ENCODE results near the gene AGBL4. TPM values are rescaled to one million over a fixed set of nuclear protein-coding genes. Genes with fewer than 3 reads are reported as not detected.

The AGBL4 gene
- polyA plus RNA-seq, 3 donors = 0.05 TPM; not detected in 2

GRCh38 chr1:48969971-48970370 lies 1053.8 kb downstream of the AGBL4 start:
- no peaks in the 10 kb centered on the region for H4K20me1 ChIP-seq (ENCODE audit: insufficient read depth, low read length)
- Mint-ChIP-seq H3K4me3 (no peak overlapping the region), H3K27me3 (ENCODE audit: low read depth in 3 of 3) (peaks cover 1 to 2% (median 2%) of the 10 kb centered on the region in 3 donors), H3K36me3 (no peaks in the 10 kb centered on the region), H3K27ac (no peak overlapping the region), H3K9me3 (peaks cover 0 to 2% (median 0%) of the 10 kb centered on the region in 7 donors), H3K4me1 (no peaks in the 10 kb centered on the region)
- WGBS (ENCODE audit: insufficient coverage) = 86% methylated on average over 1 of the region's 1 CpG
- H3K9ac ChIP-seq (ENCODE audit: insufficient read depth, low read length, poor library complexity, severe bottlenecking) = no peak overlapping the region
- no peak overlapping the region for H3K4me2 ChIP-seq (replicated peaks; ENCODE audit: extremely low read depth, low read length, poor library complexity, severe bottlenecking)
- H2AFZ ChIP-seq (ENCODE audit: insufficient read depth, low read depth, low read length, poor library complexity, severe bottlenecking) = no peak overlapping the region
- no peak overlapping the region for H3K27ac ChIP-seq (ENCODE audit: low read depth in 1 of 2, low read length in 2 of 2)
- no peaks in the 10 kb centered on the region for H3K9me3 ChIP-seq (replicated peaks in 1 of 2; ENCODE audit: control insufficient read depth in 1 of 2, insufficient read depth in 1 of 2, low read length in 2 of 2)
- no peak for DNase-seq
- no peaks in the 10 kb centered on the region for H3K4me1 ChIP-seq (ENCODE audit: control insufficient read depth in 1 of 2, insufficient read depth in 2 of 2, low read length in 2 of 2)
- TF ChIP-seq CTCF (IDR thresholded peaks at IDR 0.05) = no peak
- H3K79me2 ChIP-seq (ENCODE audit: insufficient read depth, low read length) = no peaks in the 10 kb centered on the region
- no peaks in the 10 kb centered on the region for H3K36me3 ChIP-seq (replicated peaks in 1 of 2; ENCODE audit: control insufficient read depth in 1 of 2, insufficient read depth in 2 of 2, low read length in 2 of 2)
- H3K27me3 ChIP-seq (ENCODE audit: control insufficient read depth in 2 of 2, insufficient read depth in 2 of 2, low read length in 2 of 2) = no peaks in the 10 kb centered on the region
- H3K4me3 ChIP-seq (replicated peaks in 1 of 3; ENCODE audit: low read depth in 2 of 3, low read length in 3 of 3) = no peak overlapping the region
- intact Hi-C loops (cut with micrococcal nuclease) = no loop called here

GRCh38 chr1:48967318-48967717 lies 1056.4 kb downstream of the AGBL4 start:
- H3K4me1 ChIP-seq (ENCODE audit: control insufficient read depth in 1 of 2, insufficient read depth in 2 of 2, low read length in 2 of 2) = no peaks in the 10 kb centered on the region
- intact Hi-C loops (cut with micrococcal nuclease) = no loop called here
- no peak for DNase-seq
- Mint-ChIP-seq H3K4me3 (no peak overlapping the region), H3K4me1 (no peaks in the 10 kb centered on the region), H3K27ac (no peak overlapping the region), H3K9me3 (peaks cover 0 to 2% (median 0%) of the 10 kb centered on the region in 7 donors), H3K36me3 (no peaks in the 10 kb centered on the region), H3K27me3 (ENCODE audit: low read depth in 3 of 3) (peaks cover 0 to 2% (median 2%) of the 10 kb centered on the region in 3 donors)
- H3K9ac ChIP-seq (ENCODE audit: insufficient read depth, low read length, poor library complexity, severe bottlenecking) = no peak overlapping the region
- H3K4me2 ChIP-seq (replicated peaks; ENCODE audit: extremely low read depth, low read length, poor library complexity, severe bottlenecking) = no peak overlapping the region
- no peak overlapping the region for H3K4me3 ChIP-seq (replicated peaks in 1 of 3; ENCODE audit: low read depth in 2 of 3, low read length in 3 of 3)
- no peak overlapping the region for H3K27ac ChIP-seq (ENCODE audit: low read depth in 1 of 2, low read length in 2 of 2)
- H4K20me1 ChIP-seq (ENCODE audit: insufficient read depth, low read length) = no peaks in the 10 kb centered on the region
- no peaks in the 10 kb centered on the region for H3K27me3 ChIP-seq (ENCODE audit: control insufficient read depth in 2 of 2, insufficient read depth in 2 of 2, low read length in 2 of 2)
- no peak overlapping the region for H2AFZ ChIP-seq (ENCODE audit: insufficient read depth, low read depth, low read length, poor library complexity, severe bottlenecking)
- H3K79me2 ChIP-seq (ENCODE audit: insufficient read depth, low read length) = no peaks in the 10 kb centered on the region
- H3K9me3 ChIP-seq (replicated peaks in 1 of 2; ENCODE audit: control insufficient read depth in 1 of 2, insufficient read depth in 1 of 2, low read length in 2 of 2) = no peaks in the 10 kb centered on the region
- TF ChIP-seq CTCF (IDR thresholded peaks at IDR 0.05) = no peak
- 69% methylated on average over 2 of the region's 3 CpGs for WGBS (ENCODE audit: insufficient coverage)
- H3K36me3 ChIP-seq (replicated peaks in 1 of 2; ENCODE audit: control insufficient read depth in 1 of 2, insufficient read depth in 2 of 2, low read length in 2 of 2) = no peaks in the 10 kb centered on the region
